Ishikawa (cell line): ENCODE measurements around the gene SLC35A5.

ENCODE experiments used
- CEBPB ChIP-seq: IDR thresholded peaks from 2 replicates; pipeline ENCODE4 v1.6.1; 2012
- CREB1 ChIP-seq: IDR thresholded peaks from 2 replicates; pipeline ENCODE4 v1.6.1; 2012; ENCODE audit warnings: low read depth
- EGR1 ChIP-seq: IDR thresholded peaks from 2 replicates; pipeline ENCODE4 v1.6.1; 2012
- EP300 ChIP-seq: IDR thresholded peaks from 2 replicates; pipeline ENCODE4 v1.6.1; 2012; ENCODE audit warnings: borderline replicate concordance
- FOXM1 ChIP-seq: IDR thresholded peaks from 2 replicates; pipeline ENCODE4 v1.6.1; 2012; ENCODE audit warnings: low read depth, borderline replicate concordance
- NFIC ChIP-seq: IDR thresholded peaks from 2 replicates; pipeline ENCODE4 v1.6.1; 2012
- RAD21 ChIP-seq: IDR thresholded peaks from 2 replicates; pipeline ENCODE4 v1.6.1; 2012; ENCODE audit warnings: low read depth
- REST ChIP-seq: IDR thresholded peaks from 2 replicates; pipeline ENCODE4 v1.6.1; 2012; ENCODE audit warnings: low read depth, mild to moderate bottlenecking
- TAF1 ChIP-seq: IDR thresholded peaks from 2 replicates; pipeline ENCODE4 v1.6.1; 2012; ENCODE audit warnings: low read depth, mild to moderate bottlenecking
- TCF12 ChIP-seq: IDR thresholded peaks from 2 replicates; pipeline ENCODE4 v1.6.1; 2012; ENCODE audit warnings: low read depth
- TEAD4 ChIP-seq: IDR thresholded peaks from 2 replicates; pipeline ENCODE4 v1.6.1; 2012
- YY1 ChIP-seq: IDR thresholded peaks from 2 replicates; pipeline ENCODE4 v1.6.1; 2012; ENCODE audit warnings: low read depth
- ZBTB7A ChIP-seq: IDR thresholded peaks from 2 replicates; pipeline ENCODE4 v1.6.1; 2012; ENCODE audit warnings: low read depth
- TF ChIP-seq, protein P1 (sequence below): IDR thresholded peaks from 2 replicates; pipeline ENCODE4 v1.6.1; 2012
- TF ChIP-seq, protein P2 (sequence below): IDR thresholded peaks from 2 replicates; pipeline ENCODE4 v1.6.1; 2012

Gene SLC35A5

DNA sequence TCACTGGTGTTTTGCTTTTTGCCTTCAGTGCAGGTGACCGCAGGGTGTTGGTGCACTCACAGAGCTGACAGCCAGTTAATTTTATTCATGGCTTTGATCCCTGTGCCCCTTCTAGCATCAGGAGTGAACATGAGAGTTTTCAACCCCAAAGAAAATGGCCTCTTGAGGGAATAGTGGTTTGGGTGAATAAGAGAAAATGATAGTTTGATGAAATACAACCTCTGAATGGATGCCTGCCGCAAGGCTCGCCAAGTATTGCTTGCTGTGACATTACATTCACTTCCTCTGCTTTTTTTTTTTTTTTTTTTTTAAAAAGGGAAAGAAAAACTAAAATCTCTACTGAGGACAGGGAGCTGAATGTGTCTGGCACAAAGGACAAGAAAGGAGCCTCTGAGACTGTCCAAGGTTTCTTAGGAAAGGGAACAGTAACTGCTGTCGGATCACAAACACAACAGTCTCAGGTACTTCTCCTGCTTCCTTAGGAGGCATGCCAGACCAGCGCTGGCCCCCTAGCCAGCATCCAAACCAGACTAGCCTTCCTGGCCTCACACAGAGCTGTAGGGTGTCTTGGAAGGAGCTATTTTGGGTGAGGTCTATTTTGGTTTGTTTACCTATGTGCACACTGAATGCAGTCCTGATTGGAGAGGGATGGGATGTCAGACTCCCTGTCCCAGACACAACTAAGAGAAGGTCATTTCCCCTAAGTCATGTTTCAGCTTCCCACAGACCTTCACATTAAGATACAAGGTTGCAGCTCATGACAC is 50.1 kb downstream of the SLC35A5 start:
- TF ChIP-seq TCF12, result no peak
- TF ChIP-seq, protein P1, sequence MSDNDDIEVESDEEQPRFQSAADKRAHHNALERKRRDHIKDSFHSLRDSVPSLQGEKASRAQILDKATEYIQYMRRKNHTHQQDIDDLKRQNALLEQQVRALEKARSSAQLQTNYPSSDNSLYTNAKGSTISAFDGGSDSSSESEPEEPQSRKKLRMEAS, result no peak
- TF ChIP-seq, protein P2, sequence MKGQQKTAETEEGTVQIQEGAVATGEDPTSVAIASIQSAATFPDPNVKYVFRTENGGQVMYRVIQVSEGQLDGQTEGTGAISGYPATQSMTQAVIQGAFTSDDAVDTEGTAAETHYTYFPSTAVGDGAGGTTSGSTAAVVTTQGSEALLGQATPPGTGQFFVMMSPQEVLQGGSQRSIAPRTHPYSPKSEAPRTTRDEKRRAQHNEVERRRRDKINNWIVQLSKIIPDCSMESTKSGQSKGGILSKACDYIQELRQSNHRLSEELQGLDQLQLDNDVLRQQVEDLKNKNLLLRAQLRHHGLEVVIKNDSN, result no peak
- no peak for TF ChIP-seq TAF1
- no peak for TF ChIP-seq NFIC
- no peak for TF ChIP-seq RAD21
- no peak for TF ChIP-seq CREB1
- no peak for TF ChIP-seq YY1

DNA sequence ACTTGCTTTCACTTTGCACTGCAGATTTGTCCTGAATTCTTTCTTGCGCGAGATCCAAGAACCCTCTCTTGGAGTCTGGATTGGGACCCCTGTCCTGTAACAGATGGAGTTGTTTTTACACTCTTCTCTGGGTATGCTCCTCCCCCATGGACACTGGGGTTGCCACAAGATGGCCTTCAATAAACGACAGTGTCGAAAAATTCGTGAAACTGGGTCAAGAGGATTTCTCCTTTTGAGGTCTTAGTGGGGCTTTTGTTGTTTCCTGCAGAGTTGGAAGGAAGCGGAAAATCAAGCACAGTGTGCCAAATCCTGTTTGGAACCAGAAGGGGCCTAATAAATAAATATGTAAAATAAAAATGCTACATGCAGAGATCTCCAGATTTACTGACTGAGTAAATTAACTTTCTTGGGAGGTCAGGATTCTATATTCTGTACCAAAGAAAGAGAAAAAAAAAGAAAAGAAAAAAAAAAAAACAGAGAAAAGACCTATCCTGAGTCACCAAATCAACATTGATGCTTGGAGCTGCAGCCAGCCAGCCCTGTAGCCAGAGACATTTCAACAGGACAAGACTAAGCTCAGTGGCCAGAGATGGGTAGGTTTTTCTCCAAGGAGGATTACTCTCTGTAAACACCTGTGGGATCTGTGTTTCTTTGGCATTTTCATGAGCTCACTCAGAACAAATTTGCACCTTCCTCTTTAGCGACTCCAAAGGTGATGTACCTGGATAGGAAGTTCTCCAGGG is 54.3 kb downstream of the SLC35A5 start:
- TF ChIP-seq ZBTB7A, result no peak
- TF ChIP-seq EP300, result no peak

- no peak for TF ChIP-seq TCF12
- TF ChIP-seq YY1, result no peak
- TF ChIP-seq FOXM1, result no peak
- no peak for TF ChIP-seq EP300
- TF ChIP-seq, protein P2, result no peak
- TF ChIP-seq EGR1, result no peak
- TF ChIP-seq, protein P1, result no peak
- TF ChIP-seq CEBPB, result no peak
- no peak for TF ChIP-seq TEAD4
- TF ChIP-seq CREB1, result no peak
- no peak for TF ChIP-seq NFIC
- no peak for TF ChIP-seq REST
- TF ChIP-seq RAD21, result no peak
- TF ChIP-seq TAF1, result no peak
- TF ChIP-seq ZBTB7A, result no peak
Measured at GRCh38 chr3:112617285-112617684, 55.4 kb downstream of the SLC35A5 start.

GRCh38 chr3:112619295-112619694 is 57.5 kb downstream of the SLC35A5 start:
- TF ChIP-seq CREB1 (no peak), NFIC (no peak), REST (no peak), RAD21 (no peak), YY1 (no peak), TAF1 (no peak), ZBTB7A (no peak), EP300 (no peak), FOXM1 (no peak), CEBPB (no peak)
- TF ChIP-seq, protein P2, result no peak
- TF ChIP-seq, protein P1, result no peak

GRCh38 chr3:112623213-112623612 is 61.4 kb downstream of the SLC35A5 start:
- no peak for TF ChIP-seq EGR1
- TF ChIP-seq TCF12, result no peak
- no peak for TF ChIP-seq FOXM1
- TF ChIP-seq REST, result no peak
- no peak for TF ChIP-seq CEBPB
- TF ChIP-seq EP300, result no peak
- no peak for TF ChIP-seq YY1
- TF ChIP-seq, protein P1, result no peak
- TF ChIP-seq, protein P2, result no peak
- TF ChIP-seq ZBTB7A, result no peak
- no peak for TF ChIP-seq CREB1
- TF ChIP-seq TEAD4, result no peak
